ENCODE results near the gene CPT1B. TPM values are rescaled to one million over a fixed set of nuclear protein-coding genes. Genes with fewer than 3 reads are reported as not detected.

Gene CPT1B
- total and polyA plus RNA-seq, 2 of the 4 experiments (the other 2 are of a cell fraction): 0.36 to 1.8 TPM

DNA sequence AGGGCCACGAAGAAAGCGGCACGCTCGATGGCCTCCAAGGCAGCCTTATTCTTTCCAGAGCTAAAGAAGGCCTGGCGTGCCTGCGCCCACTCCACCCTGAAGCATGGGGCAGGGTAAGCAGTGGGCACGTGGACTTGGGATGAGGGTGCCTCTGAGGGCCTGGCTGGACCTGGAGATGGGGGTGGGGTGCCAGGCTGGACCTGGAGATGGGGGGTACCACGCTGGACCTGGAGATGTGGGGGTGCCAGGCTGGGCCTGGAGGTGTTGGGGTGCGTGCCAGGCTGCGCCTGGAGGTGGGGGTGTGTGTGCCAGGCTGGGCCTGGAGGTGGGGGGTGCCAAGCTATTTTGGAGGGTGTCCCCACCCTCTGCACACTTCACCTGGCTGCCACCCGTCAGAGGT, 5.3 kb downstream of the CPT1B start:
- no peak overlapping the region for H2BK120ac ChIP-seq (ENCODE audit: low read depth, low read length)
- H2BK5ac ChIP-seq (ENCODE audit: low read depth, low read length, poor library complexity, severe bottlenecking): no peak overlapping the region
- H4K20me1 ChIP-seq (ENCODE audit: insufficient read depth, low read length): no peaks in the 10 kb centered on the region
- POLR2A ChIA-PET (ENCODE audit: unreplicated experiment): no interaction called here
- H3K18ac ChIP-seq (ENCODE audit: low read depth, low read length): no peak overlapping the region
- H3K79me1 ChIP-seq (ENCODE audit: low read depth in 1 of 2, low read length in 2 of 2): no peaks in the 10 kb centered on the region
- ATAC-seq (ENCODE audit: low read depth) (no peak), DNase-seq (no peak)
- H3K27ac ChIP-seq (ENCODE audit: insufficient read depth, low read length): no peak overlapping the region
- no peak overlapping the region for H3K4ac ChIP-seq (ENCODE audit: low read depth, low read length)
- no peak overlapping the region for H2BK20ac ChIP-seq (ENCODE audit: low read depth, low read length)
- H2AK5ac ChIP-seq (ENCODE audit: low read depth, low read length): no peak overlapping the region
- 80% methylated on average over 1 of the region's 11 CpGs; no CpG with 5 or more reads in 1 of the 2 experiments for WGBS, 2 experiments (ENCODE audit: extremely low coverage in 2 of 2, insufficient read length in 1 of 2)
- H3K23ac ChIP-seq (ENCODE audit: low read depth, low read length): no peak overlapping the region
- no peaks in the 10 kb centered on the region; the same call in 1 of the 2 replicates for H3K36me3 ChIP-seq (ENCODE audit: control insufficient read depth, insufficient read depth, low read length)
- H3K9me3 ChIP-seq (ENCODE audit: control insufficient read depth, insufficient read depth, low read length): no peaks in the 10 kb centered on the region
- H3K4me1 ChIP-seq (ENCODE audit: control insufficient read depth, insufficient read depth, low read length): no peaks in the 10 kb centered on the region; the same call in 1 of the 2 replicates
- no peaks in the 10 kb centered on the region for H3K27me3 ChIP-seq (ENCODE audit: control insufficient read depth, insufficient read depth, low read length)
- TF ChIP-seq, protein P1, sequence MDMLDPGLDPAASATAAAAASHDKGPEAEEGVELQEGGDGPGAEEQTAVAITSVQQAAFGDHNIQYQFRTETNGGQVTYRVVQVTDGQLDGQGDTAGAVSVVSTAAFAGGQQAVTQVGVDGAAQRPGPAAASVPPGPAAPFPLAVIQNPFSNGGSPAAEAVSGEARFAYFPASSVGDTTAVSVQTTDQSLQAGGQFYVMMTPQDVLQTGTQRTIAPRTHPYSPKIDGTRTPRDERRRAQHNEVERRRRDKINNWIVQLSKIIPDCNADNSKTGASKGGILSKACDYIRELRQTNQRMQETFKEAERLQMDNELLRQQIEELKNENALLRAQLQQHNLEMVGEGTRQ (IDR thresholded peaks at IDR 0.05; ENCODE audit: low read depth, low read length): no peak
- TF ChIP-seq FOS (IDR thresholded peaks at IDR 0.05; ENCODE audit: low read depth, low read length) (no peak), RCOR1 (IDR thresholded peaks at IDR 0.05; ENCODE audit: insufficient replicate concordance, low read length) (no peak), CHD1 (IDR thresholded peaks at IDR 0.05; ENCODE audit: low read depth, low read length) (no peak), BHLHE40 (IDR thresholded peaks at IDR 0.05; ENCODE audit: low read depth, low read length) (no peak), POLR2A (IDR thresholded peaks at IDR 0.05; ENCODE audit: low read depth, low read length) (no peak), SMC3 (IDR thresholded peaks at IDR 0.05; ENCODE audit: low read depth, low read length) (no peak), CEBPB (IDR thresholded peaks at IDR 0.05; ENCODE audit: low read depth, low read length) (no peak), MAZ (IDR thresholded peaks at IDR 0.05; ENCODE audit: borderline replicate concordance, low read depth, low read length) (no peak), CTCF (conservative IDR thresholded peaks at IDR 0.05; ENCODE audit: low read depth, low read length) (no peak)
- TF ChIP-seq, protein P2, sequence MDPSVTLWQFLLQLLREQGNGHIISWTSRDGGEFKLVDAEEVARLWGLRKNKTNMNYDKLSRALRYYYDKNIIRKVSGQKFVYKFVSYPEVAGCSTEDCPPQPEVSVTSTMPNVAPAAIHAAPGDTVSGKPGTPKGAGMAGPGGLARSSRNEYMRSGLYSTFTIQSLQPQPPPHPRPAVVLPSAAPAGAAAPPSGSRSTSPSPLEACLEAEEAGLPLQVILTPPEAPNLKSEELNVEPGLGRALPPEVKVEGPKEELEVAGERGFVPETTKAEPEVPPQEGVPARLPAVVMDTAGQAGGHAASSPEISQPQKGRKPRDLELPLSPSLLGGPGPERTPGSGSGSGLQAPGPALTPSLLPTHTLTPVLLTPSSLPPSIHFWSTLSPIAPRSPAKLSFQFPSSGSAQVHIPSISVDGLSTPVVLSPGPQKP (IDR thresholded peaks at IDR 0.05; ENCODE audit: borderline replicate concordance, low read depth, low read length): no peak
- H3K56ac ChIP-seq (ENCODE audit: extremely low read depth, insufficient read depth, low read length): no peak overlapping the region
- BruUV-seq (replicated peaks): no TSS peak
- no peak overlapping the region for H4K8ac ChIP-seq (ENCODE audit: low read depth in 2 of 2, low read length in 2 of 2)
- in situ Hi-C loops (cut with MboI; ENCODE audit: low sequenced_read_pairs) (no loop called here), dilution Hi-C loops (cut with HindIII; ENCODE audit: low sequenced_read_pairs, unreplicated experiment) (no loop called here), intact Hi-C loops (cut with micrococcal nuclease) (no loop called here)
- no peak overlapping the region for H4K91ac ChIP-seq (ENCODE audit: insufficient read depth, low read depth, low read length)
- H3K9me1 ChIP-seq (ENCODE audit: insufficient read depth, low read length): no peaks in the 10 kb centered on the region
- no peak overlapping the region for H3K4me3 ChIP-seq (ENCODE audit: insufficient read depth, low read depth, low read length)
- no peak overlapping the region for H4K5ac ChIP-seq (ENCODE audit: low read depth, low read length)
- no peak overlapping the region for H3K14ac ChIP-seq (replicated peaks; ENCODE audit: low read depth, low read length)
- H3K4me2 ChIP-seq (ENCODE audit: low read depth, low read length): no peak overlapping the region
- H2AFZ ChIP-seq (replicated peaks; ENCODE audit: low read length, poor library complexity): no peak overlapping the region
- no peak overlapping the region for H2AK9ac ChIP-seq (replicated peaks; ENCODE audit: low read depth, low read length, poor library complexity)
- no peak overlapping the region for H3K9ac ChIP-seq (ENCODE audit: low read depth, low read length)
- CTCF ChIA-PET: interaction anchor here (1.7 kb wide), 1 partner anchor 10 kb away, joined by 7 read pairs; the partner anchor contains the start of gene SYCE3
- H2BK15ac ChIP-seq (ENCODE audit: low read depth, low read length): no peak overlapping the region

All from IMR-90 (cell line).